Mesendoderm (in vitro differentiated cells): ENCODE measurements around the gene CCR9.

Experiments used
- DNase-seq: peaks from one replicate; pipeline ENCODE4 v3.0.0; 2013
- H2AK5ac ChIP-seq: 2 replicates; pipeline ENCODE4 v1.6.1; 2013; ENCODE audit warnings: low read length, inconsistent platforms
- H2BK120ac ChIP-seq: 2 replicates; pipeline ENCODE4 v1.6.1; 2013; ENCODE audit warnings: low read depth, mild to moderate bottlenecking, low read length, moderate library complexity, mixed read lengths
- H2BK15ac ChIP-seq: replicated peaks from 2 replicates; pipeline ENCODE4 v1.6.1; 2013; ENCODE audit warnings: low read depth, mild to moderate bottlenecking, moderate library complexity
- H2BK5ac ChIP-seq: 2 replicates; pipeline ENCODE4 v1.6.1; 2013; ENCODE audit warnings: low read length, inconsistent platforms
- H3K18ac ChIP-seq: 2 replicates; pipeline ENCODE4 v1.6.1; 2013; ENCODE audit warnings: mild to moderate bottlenecking, low read length, mixed read lengths
- H3K23ac ChIP-seq: one replicate; pipeline ENCODE4 v1.6.1; 2013; ENCODE audit warnings: low read length
- H3K27ac ChIP-seq: 2 replicates; pipeline ENCODE4 v1.5.1; 2013; ENCODE audit warnings: low read depth, mild to moderate bottlenecking, inconsistent platforms, low read length, moderate library complexity
- H3K27me3 ChIP-seq: 2 replicates; pipeline ENCODE4 v1.6.1; 2013; ENCODE audit warnings: low read length, control low read depth, mild to moderate bottlenecking, inconsistent platforms; ENCODE audit not compliant: insufficient read depth, poor library complexity
- H3K36me3 ChIP-seq: 2 replicates; pipeline ENCODE4 v1.6.1; 2013; ENCODE audit warnings: low read length, inconsistent platforms; ENCODE audit not compliant: control insufficient read depth, insufficient read depth
- H3K4ac ChIP-seq: one replicate; pipeline ENCODE4 v1.6.1; 2013; ENCODE audit warnings: low read depth, mild to moderate bottlenecking, low read length, moderate library complexity
- H3K4me1 ChIP-seq: 2 replicates; pipeline ENCODE4 v1.6.1; 2013; ENCODE audit warnings: low read depth, low read length, inconsistent platforms; ENCODE audit not compliant: control insufficient read depth
- H3K4me2 ChIP-seq: 2 replicates; pipeline ENCODE4 v1.6.1; 2013; ENCODE audit warnings: low read length
- H3K4me3 ChIP-seq: 2 replicates; pipeline ENCODE4 v1.5.1; 2013; ENCODE audit warnings: mild to moderate bottlenecking, low read length
- H3K56ac ChIP-seq: one replicate; pipeline ENCODE4 v1.6.1; 2013; ENCODE audit warnings: low read length
- H3K79me1 ChIP-seq: 2 replicates; pipeline ENCODE4 v1.6.1; 2013; ENCODE audit warnings: low read length, inconsistent platforms
- H3K79me2 ChIP-seq: 2 replicates; pipeline ENCODE4 v1.6.1; 2013; ENCODE audit warnings: mild to moderate bottlenecking, low read length; ENCODE audit not compliant: control insufficient read depth, insufficient read depth
- H3K9ac ChIP-seq: 2 replicates; pipeline ENCODE4 v1.6.1; 2013; ENCODE audit warnings: low read length, inconsistent platforms
- H4K5ac ChIP-seq: one replicate; pipeline ENCODE4 v1.6.1; 2013; ENCODE audit warnings: low read length
- H4K8ac ChIP-seq: one replicate; pipeline ENCODE4 v1.6.1; 2013; ENCODE audit warnings: low read depth, mild to moderate bottlenecking, control low read depth, low read length, moderate library complexity
- WGBS: extraction: QIAGEN DNeasy Blood & Tissue Kit; methylation state at CpG from one replicate; pipeline ENCODE4 v1.1.7; 2013; ENCODE audit warnings: low lambda C conversion rate, missing lambda C conversion rate; ENCODE audit not compliant: insufficient coverage; ENCODE audit errors: extremely low coverage; 5-methylcytosine and 5-hydroxymethylcytosine counted together

The CCR9 gene

DNA sequence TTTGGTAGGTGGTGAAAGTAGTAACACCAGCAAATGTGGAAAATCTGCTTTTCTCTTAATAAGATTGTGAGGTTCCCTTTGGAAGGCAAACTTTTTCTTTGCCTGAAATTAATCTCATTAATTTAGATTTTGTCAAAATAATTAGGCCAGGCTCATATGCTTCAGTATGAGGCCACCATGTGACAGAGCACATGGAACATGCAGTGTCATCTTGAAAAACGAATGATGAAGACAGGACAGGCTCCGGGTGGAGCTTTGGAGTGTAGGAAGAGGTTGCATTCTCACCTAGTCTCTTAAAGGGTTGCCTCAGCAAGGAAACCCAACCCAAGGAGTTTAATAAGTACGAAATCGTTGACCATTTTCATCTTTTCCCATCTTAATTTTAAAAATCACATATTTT, 25.9 kb upstream of the CCR9 start:
- Histone ChIP-seq H3K27me3 (no peaks in the 10 kb centered on the region), H3K79me2 (no peaks in the 10 kb centered on the region), H2AK5ac (no peak overlapping the region), H3K4me2 (no peak overlapping the region), H4K8ac (no peak overlapping the region), H3K23ac (no peak overlapping the region), H3K27ac (no peak overlapping the region), H3K4me3 (no peak overlapping the region), H2BK15ac (no peak overlapping the region), H4K5ac (no peak overlapping the region), H3K4ac (no peak overlapping the region), H3K18ac (no peak overlapping the region), H3K79me1 (no peaks in the 10 kb centered on the region), H3K56ac (no peak overlapping the region), H2BK5ac (no peak overlapping the region), H3K36me3 (no peaks in the 10 kb centered on the region), H3K4me1 (no peaks in the 10 kb centered on the region), H2BK120ac (no peak overlapping the region), H3K9ac (no peak overlapping the region)
- no CpG with 5 or more reads among the region's 4 CpGs for WGBS
- no peak for DNase-seq

DNA sequence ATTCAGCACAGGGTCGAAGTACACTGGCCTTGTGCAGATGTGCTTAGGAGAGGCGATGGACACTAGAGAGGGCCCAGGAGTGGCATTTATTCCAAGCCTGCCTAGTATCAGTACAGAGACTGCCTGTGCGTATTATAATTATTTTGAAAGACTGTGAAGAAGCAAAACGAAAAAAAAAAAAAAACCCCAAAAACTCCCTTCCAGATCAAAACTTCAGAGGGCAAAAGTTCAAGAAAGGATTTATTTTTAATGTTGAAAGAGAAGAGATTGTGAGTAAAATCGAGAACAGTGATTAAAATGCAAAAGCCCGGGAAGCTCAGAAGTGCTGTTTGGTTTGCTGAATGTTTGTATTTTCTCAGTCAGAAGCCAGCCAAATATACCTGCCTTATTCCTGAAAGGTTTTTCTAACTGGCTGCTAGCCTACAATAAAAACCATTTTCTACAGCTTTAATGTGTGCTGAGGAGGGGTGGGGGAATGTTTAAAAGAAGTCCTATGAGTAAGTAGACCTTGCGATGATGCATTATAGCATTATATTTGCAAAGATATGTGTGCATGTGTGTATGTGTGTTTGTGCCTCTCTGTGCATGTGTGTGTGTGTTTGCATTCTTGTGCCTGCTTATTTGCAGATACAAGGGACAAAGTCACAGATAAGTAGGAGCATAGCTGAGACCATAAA, 25.2 kb upstream of the CCR9 start:
- no CpG with 5 or more reads among the region's 7 CpGs for WGBS
- Histone ChIP-seq H2BK15ac (no peak overlapping the region), H3K4me2 (no peak overlapping the region), H4K5ac (no peak overlapping the region), H3K36me3 (no peaks in the 10 kb centered on the region), H3K27ac (no peak overlapping the region), H3K23ac (no peak overlapping the region), H2AK5ac (no peak overlapping the region), H3K4me1 (no peaks in the 10 kb centered on the region), H3K18ac (no peak overlapping the region), H3K4me3 (no peak overlapping the region), H4K8ac (no peak overlapping the region), H3K4ac (no peak overlapping the region), H3K9ac (no peak overlapping the region), H3K27me3 (no peaks in the 10 kb centered on the region), H3K79me1 (no peaks in the 10 kb centered on the region), H3K56ac (no peak overlapping the region), H3K79me2 (no peaks in the 10 kb centered on the region), H2BK5ac (no peak overlapping the region), H2BK120ac (no peak overlapping the region)
- DNase-seq = no peak

DNA sequence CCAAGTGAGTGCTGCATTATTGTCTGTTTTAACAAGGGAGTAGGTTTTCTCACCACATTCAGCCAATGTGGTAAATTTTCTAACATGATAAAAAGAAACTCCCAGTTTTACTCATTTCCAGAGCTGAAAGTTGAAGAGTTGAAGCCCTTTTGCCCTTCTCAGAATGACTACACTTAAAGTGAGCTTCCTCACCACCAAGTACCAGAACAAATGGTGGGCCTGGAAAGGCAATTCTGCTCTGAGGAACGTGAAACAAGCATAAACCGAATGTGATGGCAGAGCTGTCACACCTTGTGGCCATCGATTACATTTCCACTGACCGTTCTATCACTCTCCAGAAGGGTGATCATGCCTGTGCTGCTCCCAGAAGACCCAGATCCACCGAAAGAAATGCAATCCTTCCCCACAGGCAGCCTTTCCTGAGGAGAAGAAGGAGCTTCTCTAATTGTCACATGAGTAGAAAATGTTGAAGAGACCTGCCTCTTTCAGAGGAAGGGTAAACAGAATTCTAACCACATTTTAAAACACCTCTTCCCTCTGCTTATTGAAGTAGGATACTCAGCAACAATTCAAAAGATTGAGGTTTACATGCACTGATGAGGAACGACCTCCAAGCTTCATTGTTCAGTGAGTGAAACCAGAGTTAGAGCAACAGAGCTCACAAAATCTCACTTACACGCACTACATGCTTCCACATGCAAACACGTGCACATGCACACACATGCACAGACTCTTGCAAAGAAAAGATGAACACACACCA, 21.4 kb upstream of the CCR9 start:
- no peak overlapping the region for H4K8ac ChIP-seq
- no peaks in the 10 kb centered on the region for H3K79me1 ChIP-seq
- H3K27ac ChIP-seq = no peak overlapping the region
- H3K4me1 ChIP-seq = no peaks in the 10 kb centered on the region
- no peaks in the 10 kb centered on the region for H3K36me3 ChIP-seq
- H3K56ac ChIP-seq = no peak overlapping the region
- no peak overlapping the region for H4K5ac ChIP-seq
- H3K4ac ChIP-seq = no peak overlapping the region
- no peak overlapping the region for H3K18ac ChIP-seq
- no peak overlapping the region for H2BK120ac ChIP-seq
- WGBS = no CpG with 5 or more reads among the region's 8 CpGs
- no peak overlapping the region for H3K4me3 ChIP-seq
- no peak overlapping the region for H3K23ac ChIP-seq
- no peak overlapping the region for H2BK15ac ChIP-seq
- H3K27me3 ChIP-seq = no peaks in the 10 kb centered on the region
- H3K9ac ChIP-seq = no peak overlapping the region
- H3K4me2 ChIP-seq = no peak overlapping the region
- H3K79me2 ChIP-seq = no peaks in the 10 kb centered on the region
- DNase-seq = no peak
- no peak overlapping the region for H2BK5ac ChIP-seq
- no peak overlapping the region for H2AK5ac ChIP-seq

DNA sequence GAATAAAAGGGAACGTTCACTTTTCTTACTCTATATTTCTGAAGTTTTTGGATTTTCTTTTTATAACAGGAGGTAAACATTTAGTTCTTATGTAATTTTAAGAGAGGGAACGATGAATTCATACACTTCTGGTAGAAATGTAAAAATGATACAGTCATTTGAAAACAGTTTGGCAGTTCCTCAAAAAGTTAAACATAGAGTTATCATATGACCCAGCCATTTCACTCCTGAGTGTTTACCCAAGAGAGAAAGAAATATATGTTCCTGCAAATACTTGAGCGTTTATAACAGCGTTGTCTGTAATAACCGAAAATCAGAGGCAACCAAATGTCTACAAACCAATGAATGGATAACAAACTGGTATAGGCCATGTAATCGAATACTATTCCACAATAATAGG, 20.8 kb upstream of the CCR9 start:
- Histone ChIP-seq H3K9ac (no peak overlapping the region), H3K79me2 (no peaks in the 10 kb centered on the region), H3K27me3 (no peaks in the 10 kb centered on the region)

DNA sequence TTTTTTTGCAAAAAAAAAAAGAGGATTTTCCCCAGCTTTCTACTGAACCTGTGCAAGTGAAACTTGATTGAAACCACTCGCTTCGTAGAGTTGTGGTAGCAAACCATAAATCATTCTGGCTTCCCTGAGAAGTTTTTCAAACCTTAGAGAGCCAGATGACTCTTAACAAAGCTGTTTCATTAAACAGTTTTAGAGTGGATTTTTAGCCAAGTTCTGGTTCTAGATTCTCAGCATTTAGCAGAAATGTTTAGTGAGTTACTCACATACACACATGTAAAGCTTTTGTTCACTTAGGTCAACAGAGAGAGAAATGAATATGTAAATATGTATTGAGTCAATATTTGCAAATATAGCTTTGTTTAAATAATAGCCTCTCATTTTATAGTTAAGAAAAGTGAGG, 18.1 kb upstream of the CCR9 start:
- Histone ChIP-seq H3K4me2 (no peak overlapping the region), H2BK120ac (no peak overlapping the region), H4K5ac (no peak overlapping the region), H3K36me3 (no peaks in the 10 kb centered on the region), H3K27ac (no peak overlapping the region), H3K18ac (no peak overlapping the region), H3K4ac (no peak overlapping the region), H2BK5ac (no peak overlapping the region), H3K9ac (no peak overlapping the region), H3K23ac (no peak overlapping the region), H3K4me3 (no peak overlapping the region), H3K27me3 (no peaks in the 10 kb centered on the region), H2BK15ac (no peak overlapping the region), H4K8ac (no peak overlapping the region), H3K56ac (no peak overlapping the region), H2AK5ac (no peak overlapping the region), H3K4me1 (no peaks in the 10 kb centered on the region), H3K79me2 (no peaks in the 10 kb centered on the region), H3K79me1 (no peaks in the 10 kb centered on the region)
- DNase-seq = no peak
- WGBS = no CpG with 5 or more reads among the region's 2 CpGs

More for the DNA sequence above, 20.8 kb upstream of the CCR9 start:
- no peak overlapping the region for H3K56ac ChIP-seq
- H3K27ac ChIP-seq = no peak overlapping the region
- DNase-seq = no peak
- H2BK120ac ChIP-seq = no peak overlapping the region
- no peak overlapping the region for H3K23ac ChIP-seq
- H3K79me1 ChIP-seq = no peaks in the 10 kb centered on the region
- no peak overlapping the region for H2BK15ac ChIP-seq
- H3K4me3 ChIP-seq = no peak overlapping the region
- H3K36me3 ChIP-seq = no peaks in the 10 kb centered on the region
- no peak overlapping the region for H2AK5ac ChIP-seq
- H4K8ac ChIP-seq = no peak overlapping the region
- H2BK5ac ChIP-seq = no peak overlapping the region
- no peak overlapping the region for H3K4me2 ChIP-seq
- H3K4ac ChIP-seq = no peak overlapping the region
- no peaks in the 10 kb centered on the region for H3K4me1 ChIP-seq
- no peak overlapping the region for H3K18ac ChIP-seq
- no CpG with 5 or more reads among the region's 6 CpGs for WGBS
- no peak overlapping the region for H4K5ac ChIP-seq
